Mesothelial cell of epicardium (in vitro differentiated cells): Measurements from ENCODE around the gene RFC1. TPM values are rescaled to one million over a fixed set of nuclear protein-coding genes. Genes with fewer than 3 reads are reported as not detected.
"Not testable (repeated sequence)": the region's sequence is repeated elsewhere in the genome, so short reads cannot be mapped to it uniquely, and the experiment has no call there.

Experiments used
- DNase-seq, 2 experiments: peaks; one replicate each; pipeline ENCODE4 v3.0.0; 2021; ENCODE audit warnings: low spot score in 2 of 2; ENCODE audit not compliant: unreplicated experiment in 2 of 2
- H3K27ac Mint-ChIP-seq: 2 replicates; pipeline ENCODE4 v1.8.0; 2021; ENCODE audit warnings: mixed read lengths
- H3K27me3 Mint-ChIP-seq: 2 replicates; pipeline ENCODE4 v1.8.0; 2021; ENCODE audit warnings: low read depth, mixed read lengths
- H3K36me3 Mint-ChIP-seq: 2 replicates; pipeline ENCODE4 v1.8.0; 2021; ENCODE audit warnings: mixed read lengths
- H3K4me1 Mint-ChIP-seq: 2 replicates; pipeline ENCODE4 v1.8.0; 2021; ENCODE audit warnings: mixed read lengths
- H3K4me3 Mint-ChIP-seq: 2 replicates; pipeline ENCODE4 v1.8.0; 2021; ENCODE audit warnings: mild to moderate bottlenecking, moderate library complexity, mixed read lengths
- H3K9me3 Mint-ChIP-seq: 2 replicates; pipeline ENCODE4 v1.8.0; 2021; ENCODE audit warnings: mixed read lengths
- total RNA-seq: library from RNA; stranded (reverse); gene quantifications from 3 replicates; pipeline ENCODE4 v1.2.1, GENCODE V29; 2021
- TF ChIP-seq, protein P1 (sequence below): fragments of 200-600 bp; sonication (generic); IDR thresholded peaks from one replicate; pipeline ENCODE4 v1.5.0; 2021; ENCODE audit warnings: antibody characterized with exemption; ENCODE audit not compliant: unreplicated experiment

Gene RFC1, protein sequence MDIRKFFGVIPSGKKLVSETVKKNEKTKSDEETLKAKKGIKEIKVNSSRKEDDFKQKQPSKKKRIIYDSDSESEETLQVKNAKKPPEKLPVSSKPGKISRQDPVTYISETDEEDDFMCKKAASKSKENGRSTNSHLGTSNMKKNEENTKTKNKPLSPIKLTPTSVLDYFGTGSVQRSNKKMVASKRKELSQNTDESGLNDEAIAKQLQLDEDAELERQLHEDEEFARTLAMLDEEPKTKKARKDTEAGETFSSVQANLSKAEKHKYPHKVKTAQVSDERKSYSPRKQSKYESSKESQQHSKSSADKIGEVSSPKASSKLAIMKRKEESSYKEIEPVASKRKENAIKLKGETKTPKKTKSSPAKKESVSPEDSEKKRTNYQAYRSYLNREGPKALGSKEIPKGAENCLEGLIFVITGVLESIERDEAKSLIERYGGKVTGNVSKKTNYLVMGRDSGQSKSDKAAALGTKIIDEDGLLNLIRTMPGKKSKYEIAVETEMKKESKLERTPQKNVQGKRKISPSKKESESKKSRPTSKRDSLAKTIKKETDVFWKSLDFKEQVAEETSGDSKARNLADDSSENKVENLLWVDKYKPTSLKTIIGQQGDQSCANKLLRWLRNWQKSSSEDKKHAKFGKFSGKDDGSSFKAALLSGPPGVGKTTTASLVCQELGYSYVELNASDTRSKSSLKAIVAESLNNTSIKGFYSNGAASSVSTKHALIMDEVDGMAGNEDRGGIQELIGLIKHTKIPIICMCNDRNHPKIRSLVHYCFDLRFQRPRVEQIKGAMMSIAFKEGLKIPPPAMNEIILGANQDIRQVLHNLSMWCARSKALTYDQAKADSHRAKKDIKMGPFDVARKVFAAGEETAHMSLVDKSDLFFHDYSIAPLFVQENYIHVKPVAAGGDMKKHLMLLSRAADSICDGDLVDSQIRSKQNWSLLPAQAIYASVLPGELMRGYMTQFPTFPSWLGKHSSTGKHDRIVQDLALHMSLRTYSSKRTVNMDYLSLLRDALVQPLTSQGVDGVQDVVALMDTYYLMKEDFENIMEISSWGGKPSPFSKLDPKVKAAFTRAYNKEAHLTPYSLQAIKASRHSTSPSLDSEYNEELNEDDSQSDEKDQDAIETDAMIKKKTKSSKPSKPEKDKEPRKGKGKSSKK
- total RNA-seq = 53.7 to 58.0 TPM (median 55.0 TPM) in 3 replicates

DNA sequence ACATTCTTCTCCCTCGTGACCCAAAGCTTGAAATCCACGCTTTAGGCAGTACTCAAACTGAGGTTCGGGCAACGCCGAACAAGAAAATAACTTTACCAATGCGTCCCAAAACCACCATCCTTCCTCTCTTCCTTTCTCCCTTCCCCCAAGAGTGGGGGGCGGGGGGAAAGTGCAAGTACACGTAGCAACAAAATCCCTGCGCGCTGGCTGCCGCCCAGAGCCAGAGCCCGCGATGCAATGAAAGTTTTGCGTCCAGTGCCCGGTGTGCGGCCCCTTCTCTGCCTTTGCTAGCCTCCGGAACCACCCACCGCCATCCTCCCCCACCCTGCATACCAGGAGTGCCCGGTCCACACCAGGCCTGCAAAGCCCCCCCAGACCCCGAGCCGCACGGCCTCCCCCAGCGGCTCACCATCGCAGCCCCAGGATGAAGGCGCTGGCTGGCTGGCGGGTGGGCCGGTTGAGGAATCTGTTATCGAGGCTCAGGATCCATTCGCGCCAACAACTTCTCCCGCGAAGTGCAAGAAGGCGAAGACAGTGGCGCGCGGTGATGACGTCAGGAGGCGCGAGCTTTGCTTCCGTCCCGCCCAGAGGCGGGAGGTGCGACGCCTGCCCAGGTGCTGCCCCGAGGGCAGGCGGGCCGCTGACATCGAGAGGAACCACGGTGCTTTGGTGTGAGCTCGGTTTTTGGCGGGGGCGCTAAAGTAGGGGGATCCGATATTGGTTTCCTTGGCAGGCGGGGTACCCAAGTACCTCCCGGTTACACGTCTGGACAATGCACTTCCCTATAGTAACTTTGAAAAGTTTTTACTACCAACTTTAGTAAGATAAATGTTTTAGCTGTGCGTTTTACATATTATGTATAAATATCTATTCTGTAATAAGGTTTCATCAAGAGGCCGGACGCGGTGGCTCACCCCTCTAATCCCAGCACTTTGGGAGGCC lies at the start of gene RFC1:
Gene RFC1 (minus strand): TSS at position 533 of the 942 bp plus-strand sequence. CDS start 121 bp downstream, at position 412.
- peaks cover 3% of the 10 kb centered on the region for H3K36me3 Mint-ChIP-seq
- peaks cover 8% of the 10 kb centered on the region for H3K9me3 Mint-ChIP-seq
- H3K27ac Mint-ChIP-seq = peak within 1 kb of the TSS; percentile 96
- peak within 1 kb of the TSS; percentile 93 for H3K4me3 Mint-ChIP-seq
- H3K4me1 Mint-ChIP-seq = peaks cover 14% of the 10 kb centered on the region
- TF ChIP-seq, protein P1, sequence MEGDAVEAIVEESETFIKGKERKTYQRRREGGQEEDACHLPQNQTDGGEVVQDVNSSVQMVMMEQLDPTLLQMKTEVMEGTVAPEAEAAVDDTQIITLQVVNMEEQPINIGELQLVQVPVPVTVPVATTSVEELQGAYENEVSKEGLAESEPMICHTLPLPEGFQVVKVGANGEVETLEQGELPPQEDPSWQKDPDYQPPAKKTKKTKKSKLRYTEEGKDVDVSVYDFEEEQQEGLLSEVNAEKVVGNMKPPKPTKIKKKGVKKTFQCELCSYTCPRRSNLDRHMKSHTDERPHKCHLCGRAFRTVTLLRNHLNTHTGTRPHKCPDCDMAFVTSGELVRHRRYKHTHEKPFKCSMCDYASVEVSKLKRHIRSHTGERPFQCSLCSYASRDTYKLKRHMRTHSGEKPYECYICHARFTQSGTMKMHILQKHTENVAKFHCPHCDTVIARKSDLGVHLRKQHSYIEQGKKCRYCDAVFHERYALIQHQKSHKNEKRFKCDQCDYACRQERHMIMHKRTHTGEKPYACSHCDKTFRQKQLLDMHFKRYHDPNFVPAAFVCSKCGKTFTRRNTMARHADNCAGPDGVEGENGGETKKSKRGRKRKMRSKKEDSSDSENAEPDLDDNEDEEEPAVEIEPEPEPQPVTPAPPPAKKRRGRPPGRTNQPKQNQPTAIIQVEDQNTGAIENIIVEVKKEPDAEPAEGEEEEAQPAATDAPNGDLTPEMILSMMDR = no peak
- peak; percentile 87 to 92 for DNase-seq
- H3K27me3 Mint-ChIP-seq = no peaks in the 10 kb centered on the region

DNA sequence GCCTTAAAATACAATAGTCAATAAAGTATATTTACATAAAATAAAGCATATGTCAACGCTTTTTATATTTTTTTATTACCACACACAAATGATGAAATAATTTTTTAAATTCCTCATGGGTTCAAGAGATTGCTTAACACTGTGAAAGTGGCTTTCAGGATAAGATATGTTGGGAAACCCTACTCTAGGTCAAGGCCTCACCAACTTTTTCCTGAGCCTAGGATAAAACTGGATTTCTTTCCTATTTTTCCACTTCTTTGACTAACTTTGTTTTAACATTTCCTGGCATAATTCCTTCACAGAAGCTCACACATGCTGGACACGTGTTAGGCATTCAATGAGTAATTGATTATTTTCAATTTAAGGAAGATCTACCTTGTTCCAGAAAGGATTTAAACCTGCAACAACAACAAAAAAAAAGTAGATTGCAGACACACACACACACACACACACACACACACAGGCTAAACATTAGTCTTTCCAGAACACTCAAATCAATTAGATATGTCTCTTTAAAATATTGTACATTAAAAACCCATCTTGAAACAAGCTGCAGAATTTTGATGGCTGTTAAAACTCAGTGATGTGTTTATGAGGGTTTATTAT lies 49.6 kb upstream of the RFC1 start:
- H3K4me1 Mint-ChIP-seq = no peaks in the 10 kb centered on the region
- H3K36me3 Mint-ChIP-seq = no peaks in the 10 kb centered on the region
- no peak overlapping the region for H3K27ac Mint-ChIP-seq
- no peak overlapping the region for H3K4me3 Mint-ChIP-seq
- H3K27me3 Mint-ChIP-seq = no peaks in the 10 kb centered on the region
- TF ChIP-seq, protein P1 = no peak
- no peak for DNase-seq
- no peaks in the 10 kb centered on the region for H3K9me3 Mint-ChIP-seq

DNA sequence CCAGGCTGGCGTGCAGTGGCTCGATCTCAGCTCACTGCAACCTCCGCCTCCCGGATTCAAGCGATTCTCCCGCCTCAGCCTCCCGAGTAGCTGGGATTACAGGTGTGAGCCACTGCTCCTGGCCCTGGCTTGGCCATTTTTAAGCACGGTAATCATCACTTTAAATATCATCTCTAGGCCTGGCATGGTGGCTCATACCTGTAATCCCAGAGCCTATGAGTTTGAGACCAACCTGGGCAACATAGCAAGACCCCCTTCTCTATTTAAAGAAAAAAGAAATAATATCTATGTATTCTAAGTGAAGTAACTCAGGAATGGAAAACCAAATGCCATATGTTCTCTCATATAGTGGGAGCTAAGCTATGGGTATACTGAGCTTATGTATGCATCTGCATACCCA lies 45.4 kb upstream of the RFC1 start:
- H3K36me3 Mint-ChIP-seq, H3K27me3 Mint-ChIP-seq, H3K4me3 Mint-ChIP-seq, H3K9me3 Mint-ChIP-seq, H3K27ac Mint-ChIP-seq, DNase-seq, H3K4me1 Mint-ChIP-seq: not testable (repeated sequence)

DNA sequence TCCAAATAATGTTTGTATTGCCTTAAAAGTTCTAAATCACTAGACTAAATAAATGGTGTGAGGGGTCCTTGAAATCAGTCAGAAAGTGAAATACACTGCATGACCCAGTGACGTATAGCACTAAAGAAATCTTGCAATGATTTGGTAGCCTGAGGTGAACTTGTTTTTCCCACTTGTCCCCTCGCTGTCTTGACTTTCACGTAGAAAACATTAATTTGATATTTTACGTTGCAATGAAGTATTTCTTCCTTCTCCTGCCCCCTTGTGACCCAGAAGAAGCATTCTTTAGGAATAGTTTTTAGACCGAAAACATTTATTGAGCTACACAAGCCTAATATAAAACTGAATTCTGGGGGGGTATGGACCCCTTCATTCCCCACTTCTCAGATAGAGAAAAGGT lies 44.3 kb upstream of the RFC1 start:
- H3K4me3 Mint-ChIP-seq = no peak overlapping the region
- H3K36me3 Mint-ChIP-seq = no peaks in the 10 kb centered on the region
- H3K9me3 Mint-ChIP-seq = no peaks in the 10 kb centered on the region
- no peaks in the 10 kb centered on the region for H3K27me3 Mint-ChIP-seq
- H3K27ac Mint-ChIP-seq = no peak overlapping the region
- peaks cover 3% of the 10 kb centered on the region for H3K4me1 Mint-ChIP-seq
- TF ChIP-seq, protein P1 = no peak
- DNase-seq = no peak

DNA sequence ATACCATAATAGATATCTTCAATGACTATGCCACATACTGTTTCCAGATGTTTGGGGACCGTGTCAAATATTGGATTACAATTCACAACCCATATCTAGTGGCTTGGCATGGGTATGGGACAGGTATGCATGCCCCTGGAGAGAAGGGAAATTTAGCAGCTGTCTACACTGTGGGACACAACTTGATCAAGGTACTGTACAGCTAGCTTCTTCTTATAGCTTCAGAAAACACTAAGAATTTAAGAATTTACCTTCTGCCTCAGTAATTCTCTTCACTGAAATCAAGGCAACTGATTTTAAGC lies 41.4 kb upstream of the RFC1 start:
- no peak overlapping the region for H3K4me3 Mint-ChIP-seq
- no peak overlapping the region for H3K27ac Mint-ChIP-seq
- no peaks in the 10 kb centered on the region for H3K27me3 Mint-ChIP-seq
- H3K9me3 Mint-ChIP-seq = no peaks in the 10 kb centered on the region
- H3K4me1 Mint-ChIP-seq = peaks cover 3% of the 10 kb centered on the region
- no peaks in the 10 kb centered on the region for H3K36me3 Mint-ChIP-seq
- TF ChIP-seq, protein P1 = no peak
- no peak for DNase-seq
